HCT116 (cell line): ENCODE data around the gene EHD4. TPM values are rescaled to one million over a fixed set of nuclear protein-coding genes. Genes with fewer than 3 reads are reported as not detected.

Experiments
- ATAC-seq: fragments of 200-7000 bp; cut with Tn5 transposase; 2 replicates; pipeline ENCODE4 v1.9.1; 2020; ENCODE audit warnings: mild to moderate bottlenecking, moderate library complexity
- BruUV-seq: library from RNA; stranded (reverse); fragments of 400-500 nt; replicated peaks from 2 replicates; lab custom pipeline; 2021; lab: Mats Ljungman, UMichigan
- CTCF ChIA-PET: fragments of 300-600 bp; sonication (Branson Sonifier 250); formaldehyde crosslinking; loops from one replicate; lab custom pipeline; 2021; ENCODE audit warnings: antibody characterized with exemption; lab: Charles Lee
- POLR2A ChIA-PET: fragments of 300-600, 350-600 bp; sonication (Branson Sonifier 250); formaldehyde crosslinking; loops from one replicate; lab custom pipeline; 2021; ENCODE audit warnings: antibody characterized with exemption; lab: Charles Lee
- RAD21 ChIA-PET, 2 experiments: fragments of 300-600 bp; sonication (Branson Sonifier 250); formaldehyde crosslinking; loops; one replicate each; lab custom pipeline; 2023; ENCODE audit warnings: low total read pairs in 2 of 2; ENCODE audit not compliant: uncharacterized antibody in 2 of 2, unreplicated experiment in 2 of 2, low non-redundant PET in 1 of 2; lab: Charles Lee
- DNase-seq: peaks from one replicate; pipeline ENCODE4 v3.0.0-alpha.2; 2010; ENCODE audit warnings: low read depth, low spot score
- H2AFZ ChIP-seq: fragments of 200-600 bp; shearing (Covaris generic), sonication (generic); 2 replicates; pipeline ENCODE4 v1.6.1; 2017; ENCODE audit warnings: low read depth, mixed run types, mixed read lengths, antibody characterized with exemption, low read length; ENCODE audit not compliant: poor library complexity, severe bottlenecking
- H3K27ac ChIP-seq: 2 replicates; pipeline ENCODE4 v1.5.1; 2012; ENCODE audit warnings: low read depth, low read length
- H3K27me3 ChIP-seq: fragments of 200-600 bp; sonication (generic); 2 replicates; pipeline ENCODE4 v1.6.1; 2016; ENCODE audit warnings: mixed run types, low read length, mixed read lengths; ENCODE audit not compliant: insufficient read depth
- H3K36me3 ChIP-seq, 2 experiments: fragments of 200-500 bp in 1 of 2; fragments of 200-600 bp in 1 of 2; sonication (Bioruptor generic) in 1 of 2; sonication (generic) in 1 of 2; 2 replicates each; pipeline versions ENCODE4 v1.5.1 to v1.6.1; 2014 to 2016; ENCODE audit warnings: low read length in 2 of 2, inconsistent platforms in 1 of 2, mixed read lengths in 1 of 2, mixed run types in 1 of 2; ENCODE audit not compliant: insufficient read depth in 2 of 2, control insufficient read depth in 1 of 2
- H3K4me1 ChIP-seq, 2 experiments: fragments of 200-600 bp in 1 of 2; sonication (generic) in 1 of 2; 2 replicates each; pipeline versions ENCODE4 v1.5.1 to v1.6.1; 2012 to 2017; ENCODE audit warnings: low read length in 2 of 2, inconsistent platforms in 1 of 2, mild to moderate bottlenecking in 1 of 2, mixed read lengths in 1 of 2, mixed run types in 1 of 2, moderate library complexity in 1 of 2; ENCODE audit not compliant: insufficient read depth in 2 of 2, control insufficient read depth in 1 of 2
- H3K4me2 ChIP-seq: fragments of 200-600 bp; sonication (generic); 2 replicates; pipeline ENCODE4 v1.6.1; 2017; ENCODE audit warnings: mixed run types, low read length, mixed read lengths
- H3K4me3 ChIP-seq, 2 experiments: fragments of 200-600 bp in 1 of 2; sonication (generic) in 1 of 2; replicated peaks in 1 of 2; 2 replicates each; pipeline ENCODE4 v1.5.1; 2011 to 2016; ENCODE audit warnings: low read length in 2 of 2, control low read depth in 1 of 2, low read depth in 1 of 2, mild to moderate bottlenecking in 1 of 2, mixed read lengths in 1 of 2, mixed run types in 1 of 2
- H3K79me2 ChIP-seq: fragments of 200-600 bp; sonication (generic); 2 replicates; pipeline ENCODE4 v1.6.1; 2017; ENCODE audit warnings: mild to moderate bottlenecking, mixed run types, low read length, moderate library complexity, mixed read lengths; ENCODE audit not compliant: insufficient read depth
- H3K9ac ChIP-seq: fragments of 200-600 bp; sonication (generic); 2 replicates; pipeline ENCODE4 v1.6.1; 2016; ENCODE audit warnings: low read length, mixed read lengths
- H3K9me2 ChIP-seq: fragments of 200-600 bp; sonication (generic), shearing (Covaris generic); 2 replicates; pipeline ENCODE4 v1.6.1; 2017; ENCODE audit warnings: mixed run types, mild to moderate bottlenecking, moderate library complexity; ENCODE audit not compliant: insufficient read depth
- H3K9me3 ChIP-seq, 2 experiments: fragments of 200-500 bp in 1 of 2; fragments of 200-600 bp in 1 of 2; sonication (Bioruptor generic) in 1 of 2; sonication (generic) in 1 of 2; 2 replicates each; pipeline ENCODE4 v1.6.1; 2014 to 2017; ENCODE audit warnings: low read length in 2 of 2, mixed read lengths in 2 of 2, inconsistent platforms in 1 of 2, low read depth in 1 of 2, mild to moderate bottlenecking in 1 of 2, mixed run types in 1 of 2, moderate library complexity in 1 of 2; ENCODE audit not compliant: control insufficient read depth in 1 of 2, insufficient read depth in 1 of 2
- H4K20me1 ChIP-seq: fragments of 200-600 bp; sonication (generic), shearing (Covaris generic); 2 replicates; pipeline ENCODE4 v1.6.1; 2017; ENCODE audit warnings: mixed run types, mild to moderate bottlenecking, moderate library complexity; ENCODE audit not compliant: insufficient read depth
- ATF3 ChIP-seq: IDR thresholded peaks from 2 replicates; pipeline ENCODE4 v1.6.1; 2012
- CBX3 ChIP-seq: IDR thresholded peaks from 2 replicates; pipeline ENCODE4 v1.6.1; 2012; ENCODE audit warnings: low read depth
- EZH2phosphoT487 ChIP-seq: fragments of 200-600 bp; IDR thresholded peaks from 2 replicates; pipeline ENCODE4 v1.6.1; 2018; ENCODE audit warnings: antibody characterized with exemption, borderline replicate concordance
- JUND ChIP-seq: IDR thresholded peaks from 2 replicates; pipeline ENCODE4 v1.6.1; 2012
- MAX ChIP-seq: IDR thresholded peaks from 2 replicates; pipeline ENCODE4 v1.6.1; 2012
- POLR2A ChIP-seq: IDR thresholded peaks from 2 replicates; pipeline ENCODE4 v1.7.0; 2011; ENCODE audit warnings: borderline replicate concordance; ENCODE audit not compliant: insufficient read depth, insufficient read length; ENCODE audit errors: extremely low read depth
- POLR2AphosphoS5 ChIP-seq: IDR thresholded peaks from 2 replicates; pipeline ENCODE4 v1.6.1; 2011; ENCODE audit warnings: mild to moderate bottlenecking, low read depth, low read length, moderate library complexity
- REST ChIP-seq: IDR thresholded peaks from 2 replicates; pipeline ENCODE4 v1.6.1; 2012; ENCODE audit warnings: low read depth
- SIN3A ChIP-seq: IDR thresholded peaks from 2 replicates; pipeline ENCODE4 v1.6.1; 2012; ENCODE audit warnings: low read depth
- SRF ChIP-seq: IDR thresholded peaks from 2 replicates; pipeline ENCODE4 v1.6.1; 2012; ENCODE audit warnings: low read depth
- ZFX ChIP-seq: fragments of 450-650 bp; IDR thresholded peaks from 2 replicates; pipeline ENCODE4 v1.6.1; 2017
- intact Hi-C: fragments of 100-400 bp; cut with micrococcal nuclease; formaldehyde crosslinking; loops from 2 replicates; pipeline ENCODE4 v1.10.0; 2022
- total RNA-seq: library from RNA; stranded (reverse); gene quantifications from one replicate; pipeline ENCODE4 v1.2.1, GENCODE V29; 2021; ENCODE audit not compliant: unreplicated experiment

Gene EHD4
- total RNA-seq, 1 experiment from 2014 or later: 28.0 TPM

- ChIA-PET POLR2A (no interaction called here), CTCF (no interaction called here), RAD21 (no interaction called here)
These were observed 116.1 kb downstream of the EHD4 start for GRCh38 chr15:41856262-41856661.

More at GRCh38 chr15:41856262-41856661, 116.1 kb downstream of the EHD4 start:
- Histone ChIP-seq H3K36me3 (no peaks in the 10 kb centered on the region), H3K4me2 (no peak overlapping the region), H3K4me3 (no peak overlapping the region), H3K79me2 (no peaks in the 10 kb centered on the region), H2AFZ (no peak overlapping the region), H3K27me3 (no peaks in the 10 kb centered on the region), H3K9ac (no peak overlapping the region), H3K4me1 (no peaks in the 10 kb centered on the region), H3K9me3 (no peaks in the 10 kb centered on the region), H4K20me1 (no peaks in the 10 kb centered on the region), H3K9me2 (no peaks in the 10 kb centered on the region), H3K27ac (no peak overlapping the region)
- TF ChIP-seq MAX (no peak), ZFX (no peak), SIN3A (no peak), SRF (no peak), POLR2AphosphoS5 (no peak), POLR2A (no peak), ATF3 (no peak), REST (no peak), JUND (no peak), CBX3 (no peak), EZH2phosphoT487 (no peak)
- DNase-seq (no peak), ATAC-seq (no peak)
- intact Hi-C loops: no loop called here
- BruUV-seq: no TSS peak
